NOMO-1 treated with DMSO at 0.1 percent for 48 hours (cell line): Measurements from ENCODE around the gene VPREB1.
"Not testable (repeated sequence)": the region's sequence is repeated elsewhere in the genome, so short reads cannot be mapped to it uniquely, and the experiment has no call there.

Experiments
- DNase-seq: peaks from one replicate; lab custom pipeline; 2025; ENCODE audit not compliant: unreplicated experiment; lab: John Stamatoyannopoulos, UW

Gene VPREB1

GRCh38 chr22:22292656-22293055 lies 48.1 kb downstream of the VPREB1 start:
- not testable (repeated sequence) for DNase-seq

GRCh38 chr22:22293436-22293835 lies 48.9 kb downstream of the VPREB1 start:
- not testable (repeated sequence) for DNase-seq

DNA sequence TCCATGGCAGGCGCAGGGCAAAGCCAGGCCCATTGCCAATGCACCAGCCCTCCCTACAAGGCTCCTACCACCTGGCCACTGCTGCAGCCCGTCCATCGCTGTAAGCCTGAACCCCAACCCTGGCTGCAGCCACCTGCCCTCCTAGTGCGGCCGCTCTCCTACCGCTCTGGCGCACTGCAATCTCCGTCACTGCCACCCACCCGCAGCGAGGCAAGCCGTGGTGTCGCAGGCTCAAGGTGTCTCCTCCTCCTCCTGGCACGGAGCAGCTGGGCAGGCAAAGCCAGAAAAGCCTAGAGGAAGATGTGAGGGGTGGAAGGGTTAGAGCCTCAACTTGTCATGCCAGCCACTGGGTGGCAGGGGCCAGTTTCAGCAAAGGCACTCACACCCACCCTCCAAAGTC lies 50.1 kb downstream of the VPREB1 start:
- not testable (repeated sequence) for DNase-seq
